ENCODE measurements around the gene TTC3. TPM values are rescaled to one million over a fixed set of nuclear protein-coding genes. Genes with fewer than 3 reads are reported as not detected.

The TTC3 gene
- total RNA-seq, 1 experiment from 2014 or later: 92.8 TPM

GRCh38 chr21:37119421-37120218, 46.6 kb downstream of the TTC3 start:
- CTCF ChIA-PET: interaction anchor here (1.2 kb wide), 1 partner anchor 143 kb away, joined by 7 read pairs; no protein-coding TSS in a partner anchor
- no peak for DNase-seq
- BruUV-seq (replicated peaks): no TSS peak
- Mint-ChIP-seq H3K9me3 (ENCODE audit: unreplicated experiment) (no peaks in the 10 kb centered on the region), H3K4me3 (ENCODE audit: unreplicated experiment) (no peak overlapping the region), H3K4me1 (ENCODE audit: low read depth, unreplicated experiment) (peaks cover 10% of the 10 kb centered on the region), H3K27ac (ENCODE audit: unreplicated experiment) (no peak overlapping the region), H3K36me3 (ENCODE audit: insufficient read depth, unreplicated experiment) (peaks cover 16% of the 10 kb centered on the region), H3K27me3 (ENCODE audit: insufficient read depth, unreplicated experiment) (no peaks in the 10 kb centered on the region)
- H3K27me3 ChIP-seq (replicated peaks; ENCODE audit: control insufficient read depth, insufficient read depth, low read length): no peaks in the 10 kb centered on the region
- H3K4me3 ChIP-seq (ENCODE audit: low read depth, low read length): no peak overlapping the region
- intact Hi-C loops (cut with micrococcal nuclease; ENCODE audit: unreplicated experiment): no loop called here
- H3K36me3 ChIP-seq (ENCODE audit: control insufficient read depth, insufficient read depth, low read length): no peaks in the 10 kb centered on the region
- TF ChIP-seq, protein P1, sequence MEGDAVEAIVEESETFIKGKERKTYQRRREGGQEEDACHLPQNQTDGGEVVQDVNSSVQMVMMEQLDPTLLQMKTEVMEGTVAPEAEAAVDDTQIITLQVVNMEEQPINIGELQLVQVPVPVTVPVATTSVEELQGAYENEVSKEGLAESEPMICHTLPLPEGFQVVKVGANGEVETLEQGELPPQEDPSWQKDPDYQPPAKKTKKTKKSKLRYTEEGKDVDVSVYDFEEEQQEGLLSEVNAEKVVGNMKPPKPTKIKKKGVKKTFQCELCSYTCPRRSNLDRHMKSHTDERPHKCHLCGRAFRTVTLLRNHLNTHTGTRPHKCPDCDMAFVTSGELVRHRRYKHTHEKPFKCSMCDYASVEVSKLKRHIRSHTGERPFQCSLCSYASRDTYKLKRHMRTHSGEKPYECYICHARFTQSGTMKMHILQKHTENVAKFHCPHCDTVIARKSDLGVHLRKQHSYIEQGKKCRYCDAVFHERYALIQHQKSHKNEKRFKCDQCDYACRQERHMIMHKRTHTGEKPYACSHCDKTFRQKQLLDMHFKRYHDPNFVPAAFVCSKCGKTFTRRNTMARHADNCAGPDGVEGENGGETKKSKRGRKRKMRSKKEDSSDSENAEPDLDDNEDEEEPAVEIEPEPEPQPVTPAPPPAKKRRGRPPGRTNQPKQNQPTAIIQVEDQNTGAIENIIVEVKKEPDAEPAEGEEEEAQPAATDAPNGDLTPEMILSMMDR (IDR thresholded peaks at IDR 0.05; ENCODE audit: insufficient read depth in 1 of 2, low read depth in 1 of 2, low read length in 1 of 2, severe bottlenecking in 1 of 2, unreplicated experiment in 1 of 2): no peak
- H3K9me3 ChIP-seq: no peaks in the 10 kb centered on the region
- POLR2A ChIA-PET: interaction anchor here (0.6 kb wide), 1 partner anchor 158 kb away, joined by 3 read pairs; no protein-coding TSS in a partner anchor
- H3K4me1 ChIP-seq: peaks cover 5% of the 10 kb centered on the region

- Histone ChIP-seq H3K36me3 (ENCODE audit: control insufficient read depth, insufficient read depth, low read length) (peaks cover 1% of the 10 kb centered on the region; the same call in 1 of the 2 replicates), H3K27me3 (replicated peaks; ENCODE audit: control insufficient read depth, insufficient read depth, low read length) (no peaks in the 10 kb centered on the region), H3K9me3 (no peaks in the 10 kb centered on the region), H3K4me1 (no peaks in the 10 kb centered on the region), H3K4me3 (ENCODE audit: low read depth, low read length) (no peak overlapping the region)
- intact Hi-C loops (cut with micrococcal nuclease; ENCODE audit: unreplicated experiment): no loop called here
- no peak overlapping the region for H3K27ac Mint-ChIP-seq (ENCODE audit: unreplicated experiment)
- DNase-seq: no peak
- no peaks in the 10 kb centered on the region for H3K9me3 Mint-ChIP-seq (ENCODE audit: unreplicated experiment)
- H3K4me3 Mint-ChIP-seq (ENCODE audit: unreplicated experiment): no peak overlapping the region
- no TSS peak for BruUV-seq (replicated peaks)
- ChIA-PET POLR2A (no interaction called here), CTCF (no interaction called here)
- H3K36me3 Mint-ChIP-seq (ENCODE audit: insufficient read depth, unreplicated experiment): peaks cover 55% of the 10 kb centered on the region
- H3K4me1 Mint-ChIP-seq (ENCODE audit: low read depth, unreplicated experiment): no peaks in the 10 kb centered on the region
- TF ChIP-seq, protein P1 (IDR thresholded peaks at IDR 0.05; ENCODE audit: insufficient read depth in 1 of 2, low read depth in 1 of 2, low read length in 1 of 2, severe bottlenecking in 1 of 2, unreplicated experiment in 1 of 2): no peak
- H3K27me3 Mint-ChIP-seq (ENCODE audit: insufficient read depth, unreplicated experiment): no peaks in the 10 kb centered on the region
Measured at GRCh38 chr21:37128076-37128475, 55.0 kb downstream of the TTC3 start.

- intact Hi-C loops (cut with micrococcal nuclease; ENCODE audit: unreplicated experiment): no loop called here
- no peak overlapping the region for H3K4me3 ChIP-seq (ENCODE audit: low read depth, low read length)
- H3K27ac Mint-ChIP-seq (ENCODE audit: unreplicated experiment): no peak overlapping the region
- TF ChIP-seq, protein P1 (IDR thresholded peaks at IDR 0.05; ENCODE audit: insufficient read depth in 1 of 2, low read depth in 1 of 2, low read length in 1 of 2, severe bottlenecking in 1 of 2, unreplicated experiment in 1 of 2): no peak
- no peaks in the 10 kb centered on the region for H3K27me3 Mint-ChIP-seq (ENCODE audit: insufficient read depth, unreplicated experiment)
- CTCF ChIA-PET: no interaction called here
- POLR2A ChIA-PET: no interaction called here
- no peak overlapping the region for H3K4me3 Mint-ChIP-seq (ENCODE audit: unreplicated experiment)
- no peak for DNase-seq
- H3K4me1 ChIP-seq: no peaks in the 10 kb centered on the region
- peaks cover 67% of the 10 kb centered on the region for H3K36me3 Mint-ChIP-seq (ENCODE audit: insufficient read depth, unreplicated experiment)
- peaks cover 1% of the 10 kb centered on the region; the same call in 1 of the 2 replicates for H3K36me3 ChIP-seq (ENCODE audit: control insufficient read depth, insufficient read depth, low read length)
- H3K4me1 Mint-ChIP-seq (ENCODE audit: low read depth, unreplicated experiment): no peaks in the 10 kb centered on the region
- no peaks in the 10 kb centered on the region for H3K27me3 ChIP-seq (replicated peaks; ENCODE audit: control insufficient read depth, insufficient read depth, low read length)
- BruUV-seq (replicated peaks): no TSS peak
- H3K9me3 ChIP-seq: no peaks in the 10 kb centered on the region
- H3K9me3 Mint-ChIP-seq (ENCODE audit: unreplicated experiment): no peaks in the 10 kb centered on the region
Measured at GRCh38 chr21:37130971-37131370, 57.9 kb downstream of the TTC3 start.

All from Caco-2 (cell line).